HG02885 (cell line): ENCODE results near the gene FAM72D.
"Not testable (repeated sequence)": the region's sequence is repeated elsewhere in the genome, so short reads cannot be mapped to it uniquely, and the experiment has no call there.

Experiments
- ATAC-seq: cut with Tn5 transposase; IDR thresholded peaks from one replicate; pipeline ENCODE4 v1.9.1; 2021; ENCODE audit warnings: mild to moderate bottlenecking; ENCODE audit not compliant: unreplicated experiment, poor library complexity

Gene FAM72D

GRCh38 chr1:145082483-145083255, 13.1 kb upstream of the FAM72D start:
- not testable (repeated sequence) for ATAC-seq

GRCh38 chr1:145093517-145094149, 2.1 kb upstream of the FAM72D start:
- ATAC-seq: not testable (repeated sequence)

GRCh38 chr1:145094655-145095211, 1.0 kb upstream of the FAM72D start:
- peak; percentile 4 for ATAC-seq

- ATAC-seq: not testable (repeated sequence)
Measured at GRCh38 chr1:145101725-145102124, 6.0 kb downstream of the FAM72D start.

- ATAC-seq: not testable (repeated sequence)
Measured at GRCh38 chr1:145103294-145103693, 7.5 kb downstream of the FAM72D start.

- not testable (repeated sequence) for ATAC-seq
Measured at GRCh38 chr1:145111674-145112073, 15.9 kb downstream of the FAM72D start.

- not testable (repeated sequence) for ATAC-seq
Measured at GRCh38 chr1:145112703-145113102, 16.9 kb downstream of the FAM72D start.

GRCh38 chr1:145114560-145115057, 18.8 kb downstream of the FAM72D start:
- not testable (repeated sequence) for ATAC-seq

GRCh38 chr1:145115587-145116493, 20.1 kb downstream of the FAM72D start:
- ATAC-seq: not testable (repeated sequence)

GRCh38 chr1:145119842-145120241, 24.1 kb downstream of the FAM72D start:
- ATAC-seq: not testable (repeated sequence)

- not testable (repeated sequence) for ATAC-seq
Measured at GRCh38 chr1:145122344-145123061, 26.7 kb downstream of the FAM72D start.

GRCh38 chr1:145123062-145123395, 27.3 kb downstream of the FAM72D start:
- not testable (repeated sequence) for ATAC-seq

- not testable (repeated sequence) for ATAC-seq
Measured at GRCh38 chr1:145123992-145124641, 28.3 kb downstream of the FAM72D start.

- ATAC-seq: not testable (repeated sequence)
Measured at GRCh38 chr1:145125112-145125511, 29.3 kb downstream of the FAM72D start.

GRCh38 chr1:145127144-145127543, 31.4 kb downstream of the FAM72D start:
- ATAC-seq: not testable (repeated sequence)

- ATAC-seq: not testable (repeated sequence)
Measured at GRCh38 chr1:145128697-145129469, 33.1 kb downstream of the FAM72D start.

GRCh38 chr1:145134476-145134875, 38.7 kb downstream of the FAM72D start:
- ATAC-seq: not testable (repeated sequence)

- ATAC-seq: not testable (repeated sequence)
Measured at GRCh38 chr1:145140549-145140948, 44.8 kb downstream of the FAM72D start.
